Loucy (cell line): ENCODE data around the gene HS3ST5.

Source experiments
- CTCF ChIP-seq: fragments of 200-600 bp; sonication (generic); conservative IDR thresholded peaks from 2 replicates; pipeline ENCODE4 v1.5.1; 2014; ENCODE audit warnings: mild to moderate bottlenecking, antibody characterized with exemption, low read length
- EZH2phosphoT487 ChIP-seq: fragments of 200-600 bp; IDR thresholded peaks from 2 replicates; pipeline ENCODE4 v1.6.1; 2018; ENCODE audit warnings: antibody characterized with exemption, mild to moderate bottlenecking, moderate library complexity, borderline replicate concordance

GRCh38 chr6:114366899-114367298, 24.1 kb upstream of the HS3ST5 start:
- no peak for TF ChIP-seq CTCF
- TF ChIP-seq EZH2phosphoT487: no peak
